ENCODE measurements around the gene LRRC8B. TPM values are rescaled to one million over a fixed set of nuclear protein-coding genes. Genes with fewer than 3 reads are reported as not detected.

The LRRC8B gene
- total RNA-seq, 1 donor from 2014 or later = 2.3 TPM

DNA sequence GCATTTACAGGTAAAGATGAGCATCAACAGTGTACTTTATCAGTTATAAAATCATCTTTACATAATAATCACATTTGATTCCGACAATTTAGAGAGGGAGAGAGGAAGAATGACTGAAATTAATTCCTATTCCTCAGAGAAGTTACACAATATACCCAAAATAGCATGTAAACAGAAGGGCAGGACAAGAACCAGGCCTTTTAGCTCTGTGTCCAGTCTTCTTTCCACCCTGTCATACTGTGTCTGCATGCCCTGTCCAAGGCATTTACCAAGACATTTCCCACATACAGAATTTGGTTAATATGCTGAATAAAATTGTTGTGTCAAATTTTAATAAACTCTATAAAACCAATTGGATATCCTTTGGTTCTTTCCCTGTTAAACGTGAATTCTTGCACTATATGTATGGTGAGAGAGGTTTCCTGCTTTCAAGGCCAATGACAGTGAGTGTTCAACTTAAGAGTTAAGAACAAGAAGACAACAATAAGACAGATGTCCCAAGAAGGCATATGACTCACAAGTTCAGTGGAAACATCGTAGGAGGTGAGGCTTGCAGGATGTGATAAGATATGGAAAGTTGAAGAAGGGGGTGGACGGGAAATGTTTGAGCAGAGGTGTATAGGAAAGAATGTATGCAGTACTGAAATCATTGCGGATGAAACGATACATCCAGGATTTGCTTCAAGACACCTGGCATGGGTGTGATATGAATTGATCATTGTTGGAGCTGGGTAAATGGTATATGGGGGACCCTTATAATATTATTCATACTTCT, 20.8 kb downstream of the LRRC8B start:
- no peak for TF ChIP-seq CTCF (IDR thresholded peaks at IDR 0.05)
- no peak for DNase-seq (ENCODE audit: extremely low spot score, unreplicated experiment)
- H3K27me3 Mint-ChIP-seq (ENCODE audit: unreplicated experiment) = no peaks in the 10 kb centered on the region
- H3K9me3 Mint-ChIP-seq (ENCODE audit: unreplicated experiment) = no peaks in the 10 kb centered on the region
- no peaks in the 10 kb centered on the region for H3K36me3 Mint-ChIP-seq (ENCODE audit: unreplicated experiment)
- no peak overlapping the region for H3K27ac Mint-ChIP-seq (ENCODE audit: unreplicated experiment)
- H3K4me1 Mint-ChIP-seq (ENCODE audit: unreplicated experiment) = peaks cover 19% of the 10 kb centered on the region
- no peak overlapping the region for H3K4me3 Mint-ChIP-seq (ENCODE audit: unreplicated experiment)

DNA sequence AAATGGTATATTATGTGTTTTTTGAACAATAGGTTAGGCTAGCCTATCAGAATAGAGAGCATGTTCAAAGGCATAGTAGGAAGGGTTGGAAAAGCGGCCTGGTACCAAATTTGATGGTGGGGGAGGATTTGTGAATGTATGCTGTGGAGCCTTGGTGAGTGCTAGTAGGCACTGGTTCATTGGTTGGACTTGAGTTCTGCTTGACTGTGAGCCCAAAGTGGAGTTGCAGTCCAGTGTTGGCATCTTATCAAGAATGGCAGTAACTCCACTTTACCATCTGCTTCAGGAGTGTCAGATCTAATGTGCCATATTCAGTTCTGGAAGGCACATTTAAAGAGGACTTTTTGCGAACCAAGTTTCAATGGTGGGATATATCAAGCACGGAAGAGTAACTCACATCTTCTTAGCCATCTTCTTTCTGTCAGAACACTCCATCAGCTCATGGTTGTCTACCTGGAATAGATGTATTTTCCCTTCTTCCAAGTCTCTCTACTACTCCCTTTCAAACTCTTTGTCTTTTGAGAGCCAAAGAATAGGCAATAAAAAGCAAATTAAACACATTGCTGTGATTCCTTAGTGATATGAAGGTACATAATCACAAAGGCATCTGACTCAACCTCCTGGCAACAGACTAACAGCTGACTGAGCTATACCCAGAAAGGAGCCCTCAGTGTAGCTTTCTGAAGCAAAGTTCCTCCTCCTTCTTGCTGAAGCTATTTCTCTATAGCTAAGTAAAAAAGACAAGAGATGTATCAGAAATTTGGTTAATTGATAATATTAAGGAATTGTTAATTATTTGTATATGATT, 21.7 kb downstream of the LRRC8B start:
- DNase-seq (ENCODE audit: extremely low spot score, unreplicated experiment) = no peak
- no peak overlapping the region for H3K27ac Mint-ChIP-seq (ENCODE audit: unreplicated experiment)
- TF ChIP-seq CTCF (IDR thresholded peaks at IDR 0.05) = no peak
- H3K9me3 Mint-ChIP-seq (ENCODE audit: unreplicated experiment) = no peaks in the 10 kb centered on the region
- no peaks in the 10 kb centered on the region for H3K27me3 Mint-ChIP-seq (ENCODE audit: unreplicated experiment)
- H3K36me3 Mint-ChIP-seq (ENCODE audit: unreplicated experiment) = no peaks in the 10 kb centered on the region
- peaks cover 19% of the 10 kb centered on the region for H3K4me1 Mint-ChIP-seq (ENCODE audit: unreplicated experiment)
- no peak overlapping the region for H3K4me3 Mint-ChIP-seq (ENCODE audit: unreplicated experiment)

GRCh38 chr1:89546934-89547562, 22.4 kb downstream of the LRRC8B start:
- no peaks in the 10 kb centered on the region for H3K27me3 Mint-ChIP-seq (ENCODE audit: unreplicated experiment)
- H3K36me3 Mint-ChIP-seq (ENCODE audit: unreplicated experiment) = no peaks in the 10 kb centered on the region
- peaks cover 19% of the 10 kb centered on the region for H3K4me1 Mint-ChIP-seq (ENCODE audit: unreplicated experiment)
- no peak overlapping the region for H3K27ac Mint-ChIP-seq (ENCODE audit: unreplicated experiment)
- no peaks in the 10 kb centered on the region for H3K9me3 Mint-ChIP-seq (ENCODE audit: unreplicated experiment)
- no peak for TF ChIP-seq CTCF (IDR thresholded peaks at IDR 0.05)
- no peak for DNase-seq (ENCODE audit: extremely low spot score, unreplicated experiment)
- no peak overlapping the region for H3K4me3 Mint-ChIP-seq (ENCODE audit: unreplicated experiment)

- Mint-ChIP-seq H3K36me3 (ENCODE audit: unreplicated experiment) (no peaks in the 10 kb centered on the region), H3K27me3 (ENCODE audit: unreplicated experiment) (no peaks in the 10 kb centered on the region), H3K9me3 (ENCODE audit: unreplicated experiment) (no peaks in the 10 kb centered on the region), H3K4me3 (ENCODE audit: unreplicated experiment) (no peak overlapping the region), H3K27ac (ENCODE audit: unreplicated experiment) (no peak overlapping the region), H3K4me1 (ENCODE audit: unreplicated experiment) (peaks cover 24% of the 10 kb centered on the region)
- DNase-seq (ENCODE audit: extremely low spot score, unreplicated experiment) = no peak
- no peak for TF ChIP-seq CTCF (IDR thresholded peaks at IDR 0.05)
Measured at GRCh38 chr1:89547563-89548116, 23.0 kb downstream of the LRRC8B start.
